Breast epithelium (tissue), 4 donors: ENCODE measurements around the gene LIMCH1. TPM values are rescaled to one million over a fixed set of nuclear protein-coding genes. Genes with fewer than 3 reads are reported as not detected.

Source experiments
- DNase-seq, 2 donors: peaks; one replicate each; pipeline ENCODE4 v3.0.0-alpha.2; 2019; ENCODE audit warnings: low spot score in 2 of 2
- H3K27ac ChIP-seq, 2 donors: fragments of 200-600 bp; sonication (generic) in 1 of 2; one replicate each; pipeline ENCODE4 v1.5.1; 2016 to 2019; ENCODE audit warnings: mild to moderate bottlenecking in 1 of 2
- H3K27me3 ChIP-seq, 2 donors: fragments of 200-600 bp; sonication (generic) in 1 of 2; one replicate each; pipeline versions ENCODE4 v1.5.1 to v1.6.0; 2017 to 2019; ENCODE audit warnings: control low read depth in 1 of 2, mild to moderate bottlenecking in 1 of 2
- H3K36me3 ChIP-seq: fragments of 200-600 bp; one replicate; pipeline ENCODE4 v1.5.1; 2019
- H3K4me1 ChIP-seq, 2 donors: fragments of 200-600 bp; sonication (generic); one replicate each; pipeline ENCODE4 v1.5.1; 2016 to 2019; ENCODE audit warnings: control low read depth in 1 of 2
- H3K4me3 ChIP-seq, 3 donors: fragments of 200-600 bp; sonication (generic); 1 replicate in 2 of 3; 2 replicates in 1 of 3; pipeline ENCODE4 v1.5.1; 2016 to 2019; ENCODE audit warnings: mild to moderate bottlenecking in 3 of 3, moderate library complexity in 2 of 3
- H3K9me3 ChIP-seq, 2 donors: fragments of 200-600 bp; sonication (generic) in 1 of 2; one replicate each; pipeline ENCODE4 v1.5.1; 2016 to 2019; ENCODE audit warnings: control low read depth in 1 of 2
- CTCF ChIP-seq, 3 donors: fragments of 450-650 bp; IDR thresholded peaks; one replicate each; pipeline ENCODE4 v1.5.1; 2016 to 2017; ENCODE audit warnings: antibody characterized with exemption in 3 of 3, mild to moderate bottlenecking in 3 of 3, moderate library complexity in 3 of 3
- POLR2A ChIP-seq: fragments of 450-650 bp; IDR thresholded peaks from one replicate; pipeline ENCODE4 v1.6.1; 2016; ENCODE audit warnings: antibody characterized with exemption, mild to moderate bottlenecking, moderate library complexity
- POLR2AphosphoS5 ChIP-seq, 3 donors: sonication (generic); formaldehyde crosslinking; IDR thresholded peaks; one replicate each; pipeline ENCODE4 v1.6.1; 2017; ENCODE audit warnings: antibody characterized with exemption in 3 of 3
- intact Hi-C: fragments of 100-400 bp; cut with DNase I; formaldehyde crosslinking; loops from one replicate; pipeline ENCODE4 v1.15.1; 2023; ENCODE audit warnings: low total_unique reads
- total RNA-seq, 3 donors: library from RNA; depleted of rRNA; stranded (reverse); fragments of >200 nt; gene quantifications; one replicate each; pipeline ENCODE4 v1.1.0, GENCODE V29; 2016

LIMCH1 gene
- total RNA-seq, 3 donors from 2014 or later, result 34.6 to 72.2 (median 71.8) TPM

- no peak overlapping the region for H3K27ac ChIP-seq
Measured at GRCh38 chr4:41530741-41531140, 7.2 kb upstream of the LIMCH1 start.

GRCh38 chr4:41532336-41532735 lies 5.6 kb upstream of the LIMCH1 start:
- TF ChIP-seq POLR2AphosphoS5 (IDR thresholded peaks at IDR 0.05), result no peak
- TF ChIP-seq POLR2A, result no peak
- no peak for TF ChIP-seq CTCF (IDR thresholded peaks at IDR 0.05)
- intact Hi-C loops, result no loop called here
- DNase-seq, result no peak
- no peak overlapping the region for H3K4me3 ChIP-seq
- H3K9me3 ChIP-seq, result no peaks in the 10 kb centered on the region
- H3K27me3 ChIP-seq, result no peaks in the 10 kb centered on the region
- no peaks in the 10 kb centered on the region for H3K36me3 ChIP-seq
- H3K27ac ChIP-seq, result no peak overlapping the region
- H3K4me1 ChIP-seq, result no peaks in the 10 kb centered on the region

More at GRCh38 chr4:41530741-41531140, 7.2 kb upstream of the LIMCH1 start:
- no peak for DNase-seq
- TF ChIP-seq POLR2A (no peak), CTCF (IDR thresholded peaks at IDR 0.05) (no peak), POLR2AphosphoS5 (IDR thresholded peaks at IDR 0.05) (no peak)
- H3K36me3 ChIP-seq, result no peaks in the 10 kb centered on the region
- no peak overlapping the region for H3K4me3 ChIP-seq
- intact Hi-C loops, result no loop called here
- H3K27me3 ChIP-seq, result no peaks in the 10 kb centered on the region
- no peaks in the 10 kb centered on the region for H3K4me1 ChIP-seq
- H3K9me3 ChIP-seq, result no peaks in the 10 kb centered on the region

GRCh38 chr4:41532882-41533281 lies 5.1 kb upstream of the LIMCH1 start:
- no peaks in the 10 kb centered on the region for H3K36me3 ChIP-seq
- H3K27me3 ChIP-seq, result no peaks in the 10 kb centered on the region
- H3K4me1 ChIP-seq, result no peaks in the 10 kb centered on the region
- intact Hi-C loops, result no loop called here
- H3K9me3 ChIP-seq, result no peaks in the 10 kb centered on the region
- no peak for TF ChIP-seq POLR2A
- TF ChIP-seq CTCF (IDR thresholded peaks at IDR 0.05), result no peak
- no peak for TF ChIP-seq POLR2AphosphoS5 (IDR thresholded peaks at IDR 0.05)
- H3K4me3 ChIP-seq, result no peak overlapping the region
- no peak for DNase-seq
- H3K27ac ChIP-seq, result no peak overlapping the region

GRCh38 chr4:41533680-41534079 lies 4.3 kb upstream of the LIMCH1 start:
- intact Hi-C loops, result no loop called here
- TF ChIP-seq POLR2A, result no peak
- TF ChIP-seq POLR2AphosphoS5 (IDR thresholded peaks at IDR 0.05), result no peak
- no peak for TF ChIP-seq CTCF (IDR thresholded peaks at IDR 0.05)
- H3K27me3 ChIP-seq, result no peaks in the 10 kb centered on the region
- H3K9me3 ChIP-seq, result no peaks in the 10 kb centered on the region
- no peak overlapping the region for H3K27ac ChIP-seq
- DNase-seq, result no peak
- H3K36me3 ChIP-seq, result no peaks in the 10 kb centered on the region
- H3K4me1 ChIP-seq, result peaks cover 0 to 4% of the 10 kb centered on the region in 2 donors
- no peak overlapping the region for H3K4me3 ChIP-seq

GRCh38 chr4:41534404-41534803 lies 3.6 kb upstream of the LIMCH1 start:
- Histone ChIP-seq H3K27ac (no peak overlapping the region), H3K27me3 (no peaks in the 10 kb centered on the region), H3K9me3 (no peaks in the 10 kb centered on the region), H3K4me1 (peaks cover 0 to 11% of the 10 kb centered on the region in 2 donors), H3K36me3 (no peaks in the 10 kb centered on the region), H3K4me3 (no peak overlapping the region)
- no peak for TF ChIP-seq POLR2A
- no peak for TF ChIP-seq POLR2AphosphoS5 (IDR thresholded peaks at IDR 0.05)
- TF ChIP-seq CTCF (IDR thresholded peaks at IDR 0.05), result no peak
- intact Hi-C loops, result no loop called here
- no peak for DNase-seq
